Thoracic aorta (tissue), 2 donors: Measurements from ENCODE around the gene DNM1. TPM values are rescaled to one million over a fixed set of nuclear protein-coding genes. Genes with fewer than 3 reads are reported as not detected.

Source experiments
- ATAC-seq: fragments of 150-250 bp; one replicate; pipeline ENCODE4 v1.8.0; 2017; ENCODE audit warnings: low read depth; ENCODE audit not compliant: insufficient number of reproducible peaks, low FRiP score
- DNase-seq: peaks from one replicate; pipeline ENCODE4 v3.0.0-alpha.2; 2020; ENCODE audit warnings: low spot score
- H3K27ac ChIP-seq, 2 donors: fragments of 200-600 bp; sonication (generic); 1 replicate in 1 of 2; 2 replicates in 1 of 2; pipeline ENCODE4 v1.5.1; 2016; ENCODE audit warnings: mild to moderate bottlenecking in 2 of 2, moderate library complexity in 2 of 2
- H3K27me3 ChIP-seq: fragments of 200-600 bp; sonication (generic); replicated peaks from 2 replicates; pipeline ENCODE4 v1.6.0; 2016; ENCODE audit warnings: mild to moderate bottlenecking; ENCODE audit not compliant: insufficient read depth
- H3K36me3 ChIP-seq: fragments of 200-600 bp; sonication (generic); one replicate; pipeline ENCODE4 v1.5.1; 2016
- H3K4me1 ChIP-seq, 2 donors: fragments of 200-600 bp; sonication (generic); 1 replicate in 1 of 2; 2 replicates in 1 of 2; pipeline versions ENCODE4 v1.5.1 to v1.6.0; 2016; ENCODE audit warnings: low read depth in 2 of 2, mild to moderate bottlenecking in 1 of 2; ENCODE audit not compliant: control insufficient read depth in 1 of 2
- H3K4me3 ChIP-seq: fragments of 200-600 bp; sonication (generic); 2 replicates; pipeline ENCODE4 v1.5.1; 2016; ENCODE audit warnings: mild to moderate bottlenecking
- H3K9me3 ChIP-seq: fragments of 200-600 bp; sonication (generic); 2 replicates; pipeline ENCODE4 v1.5.1; 2016
- CTCF ChIP-seq: fragments of 200-600 bp; sonication (generic); IDR thresholded peaks from one replicate; pipeline ENCODE4 v1.5.1; 2019; ENCODE audit warnings: antibody characterized with exemption
- total RNA-seq, 2 donors: library from RNA; depleted of rRNA; stranded (reverse); fragments of >200 nt; gene quantifications; one replicate each; pipeline versions ENCODE4 v1.1.0 to v1.2.3, GENCODE V29; 2016

DNM1 gene
- total RNA-seq, result 1 to 10 TPM; 7.2 to 9.7 TPM

- H3K27me3 ChIP-seq, result peaks cover 8% of the 10 kb centered on the region
- ATAC-seq, result peak; percentile 57
- H3K27ac ChIP-seq, result no peak within 1 kb of the TSS
- H3K4me1 ChIP-seq, result peaks cover 7 to 11% of the 10 kb centered on the region in 2 donors
- no peaks in the 10 kb centered on the region for H3K9me3 ChIP-seq
- DNase-seq, result no peak
- peak within 1 kb of the TSS; percentile 72 for H3K4me3 ChIP-seq
- peak; percentile 73 for TF ChIP-seq CTCF
- H3K36me3 ChIP-seq, result no peaks in the 10 kb centered on the region
Measured at GRCh38 chr9:128203024-128203706, at the start of gene DNM1. Gene DNM1, plus strand, starts transcription at chr9:128203379. Its CDS starts 92 bp downstream, at chr9:128203471.

GRCh38 chr9:128153947-128154695 is 49.1 kb upstream of the DNM1 start:
- TF ChIP-seq CTCF, result no peak
- Histone ChIP-seq H3K36me3 (no peaks in the 10 kb centered on the region), H3K9me3 (no peaks in the 10 kb centered on the region), H3K4me3 (no peak overlapping the region), H3K27ac (no peak overlapping the region), H3K4me1 (no peaks in the 10 kb centered on the region), H3K27me3 (no peaks in the 10 kb centered on the region)
- DNase-seq (no peak), ATAC-seq (no peak)

DNA sequence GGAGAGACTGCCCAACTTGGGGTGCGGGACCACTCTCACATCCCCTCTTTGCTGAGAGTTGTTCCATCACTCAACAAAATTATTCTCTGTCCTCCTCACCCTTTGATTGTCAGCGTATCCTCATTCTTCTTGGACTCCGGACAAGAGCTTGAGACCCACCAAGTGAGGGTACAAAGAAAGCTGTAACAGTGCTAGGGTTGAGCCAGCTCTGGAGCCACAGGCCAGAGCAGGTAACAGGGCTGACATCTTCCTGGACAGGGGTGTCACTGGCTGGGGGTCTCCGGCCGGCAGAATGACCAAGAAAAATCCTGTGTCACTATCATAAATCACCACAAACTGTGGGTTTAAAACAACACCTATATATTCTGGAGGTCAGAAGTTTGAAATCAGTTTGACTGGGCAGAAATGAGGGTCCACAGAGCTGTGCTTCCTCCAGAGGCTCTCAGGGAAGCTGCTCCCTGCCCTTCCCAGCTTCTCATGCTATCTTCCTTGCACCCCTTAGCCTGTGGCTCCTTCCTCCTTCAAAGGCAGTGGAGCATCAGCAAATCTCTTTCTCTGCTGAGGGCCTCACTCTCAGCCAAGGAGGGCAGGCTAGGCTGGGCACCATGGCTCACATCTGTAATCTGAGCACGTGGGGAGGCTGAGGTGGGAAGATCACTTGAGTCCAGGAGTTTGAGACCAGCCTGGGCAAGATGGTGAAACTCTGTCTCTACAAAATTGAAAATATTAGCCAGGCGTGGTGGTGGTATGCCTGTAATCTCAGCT is 47.3 kb upstream of the DNM1 start:
- Histone ChIP-seq H3K4me1 (peaks cover 3 to 6% of the 10 kb centered on the region in 2 donors), H3K27ac (no peak overlapping the region), H3K27me3 (no peaks in the 10 kb centered on the region), H3K9me3 (no peaks in the 10 kb centered on the region), H3K36me3 (no peaks in the 10 kb centered on the region), H3K4me3 (no peak overlapping the region)
- DNase-seq, result no peak
- TF ChIP-seq CTCF, result no peak
- no peak for ATAC-seq

DNA sequence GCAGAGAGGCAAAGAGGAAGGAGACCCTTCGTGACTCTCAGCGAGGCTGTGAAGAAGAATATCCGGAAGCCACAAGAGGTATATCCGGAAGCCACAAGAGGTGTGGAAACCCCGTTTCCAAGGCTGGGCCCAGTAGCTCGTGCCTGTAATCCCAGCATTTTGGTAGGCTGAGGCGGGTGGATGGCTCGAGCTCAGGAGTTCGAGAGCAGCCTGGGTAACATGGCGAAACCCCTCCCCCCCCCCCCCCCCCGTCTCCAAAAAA is 43.7 kb upstream of the DNM1 start:
- H3K4me1 ChIP-seq, result peaks cover 12 to 25% of the 10 kb centered on the region in 2 donors
- ATAC-seq, result no peak
- no peaks in the 10 kb centered on the region for H3K27me3 ChIP-seq
- TF ChIP-seq CTCF, result no peak
- H3K4me3 ChIP-seq, result peak overlapping the region; percentile 98
- no peak for DNase-seq
- peak overlapping the region; percentile 18 to 50 for H3K27ac ChIP-seq
- peaks cover 11% of the 10 kb centered on the region for H3K36me3 ChIP-seq
- no peaks in the 10 kb centered on the region for H3K9me3 ChIP-seq
